ENCODE results near the gene SCUBE3. TPM values are rescaled to one million over a fixed set of nuclear protein-coding genes. Genes with fewer than 3 reads are reported as not detected.
A peak's percentile ranks its signal among the peaks of the same experiment; 100 is the strongest.

SCUBE3 gene
- total and polyA plus RNA-seq, 2 experiments from 2014 or later, result 0.39 to 1.1 TPM

DNA sequence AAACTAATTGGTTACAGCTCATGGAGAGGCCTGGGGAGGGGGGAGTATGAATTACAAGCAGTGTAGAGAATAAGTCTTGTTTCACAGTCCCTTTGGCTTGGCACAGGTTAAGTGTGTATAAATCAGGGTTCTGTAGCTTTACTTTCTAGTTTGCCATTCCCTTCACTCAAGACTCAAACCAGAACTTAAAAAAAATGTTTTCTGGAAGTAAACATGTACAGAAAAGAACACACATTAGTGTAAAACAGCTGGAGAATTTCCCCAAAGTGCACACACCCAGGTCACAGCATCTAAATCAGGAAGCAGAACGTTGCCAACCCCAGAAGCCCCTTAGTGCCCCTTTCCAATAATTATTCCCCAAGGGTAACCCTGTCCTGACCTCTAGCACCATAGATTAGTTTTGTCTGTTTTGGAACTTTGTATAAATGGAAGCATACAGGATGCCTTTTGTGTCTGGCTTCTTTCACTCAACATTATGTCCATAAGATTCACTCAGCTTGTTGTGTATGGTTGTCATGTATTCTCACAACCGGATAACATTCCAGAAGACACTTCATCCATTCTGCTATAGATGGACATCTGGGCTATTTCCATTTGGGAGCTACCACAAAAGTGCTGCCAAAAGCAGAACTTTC lies 33.7 kb upstream of the SCUBE3 start:
- H3K9me3 Mint-ChIP-seq, result no peaks in the 10 kb centered on the region
- Histone ChIP-seq H3K4me1 (ENCODE audit: insufficient read depth) (no peaks in the 10 kb centered on the region; the same call in 1 of the 2 replicates), H2AFZ (no peak overlapping the region), H3K27ac (ENCODE audit: low read depth) (no peak overlapping the region), H3F3A (replicated peaks; ENCODE audit: low read depth) (peaks cover 8% of the 10 kb centered on the region; the same call in 1 of the 2 replicates), H4K20me1 (replicated peaks; ENCODE audit: insufficient read depth) (no peaks in the 10 kb centered on the region; the same call in 1 of the 2 replicates), H3K4me2 (no peak overlapping the region), H3K79me2 (replicated peaks; ENCODE audit: insufficient read depth) (no peaks in the 10 kb centered on the region), H3K27me3 (ENCODE audit: insufficient read depth) (peaks cover 27% of the 10 kb centered on the region), H3K36me3 (ENCODE audit: insufficient read depth) (no peaks in the 10 kb centered on the region), H3K4me3 (no peak overlapping the region), H3K9me2 (ENCODE audit: insufficient read depth) (no peaks in the 10 kb centered on the region)
- no peak for ATAC-seq
- H3K4me3 Mint-ChIP-seq, result no peak overlapping the region
- TF ChIP-seq JUNB (IDR thresholded peaks at IDR 0.05; ENCODE audit: unreplicated experiment) (no peak), NANOG (IDR thresholded peaks at IDR 0.05; ENCODE audit: borderline replicate concordance) (no peak), EZH2 (IDR thresholded peaks at IDR 0.05; ENCODE audit: low read depth, unreplicated experiment) (no peak)
- TF ChIP-seq, protein P1, sequence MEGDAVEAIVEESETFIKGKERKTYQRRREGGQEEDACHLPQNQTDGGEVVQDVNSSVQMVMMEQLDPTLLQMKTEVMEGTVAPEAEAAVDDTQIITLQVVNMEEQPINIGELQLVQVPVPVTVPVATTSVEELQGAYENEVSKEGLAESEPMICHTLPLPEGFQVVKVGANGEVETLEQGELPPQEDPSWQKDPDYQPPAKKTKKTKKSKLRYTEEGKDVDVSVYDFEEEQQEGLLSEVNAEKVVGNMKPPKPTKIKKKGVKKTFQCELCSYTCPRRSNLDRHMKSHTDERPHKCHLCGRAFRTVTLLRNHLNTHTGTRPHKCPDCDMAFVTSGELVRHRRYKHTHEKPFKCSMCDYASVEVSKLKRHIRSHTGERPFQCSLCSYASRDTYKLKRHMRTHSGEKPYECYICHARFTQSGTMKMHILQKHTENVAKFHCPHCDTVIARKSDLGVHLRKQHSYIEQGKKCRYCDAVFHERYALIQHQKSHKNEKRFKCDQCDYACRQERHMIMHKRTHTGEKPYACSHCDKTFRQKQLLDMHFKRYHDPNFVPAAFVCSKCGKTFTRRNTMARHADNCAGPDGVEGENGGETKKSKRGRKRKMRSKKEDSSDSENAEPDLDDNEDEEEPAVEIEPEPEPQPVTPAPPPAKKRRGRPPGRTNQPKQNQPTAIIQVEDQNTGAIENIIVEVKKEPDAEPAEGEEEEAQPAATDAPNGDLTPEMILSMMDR (conservative IDR thresholded peaks at IDR 0.05; ENCODE audit: low read depth in 2 of 2), result no peak
- TF ChIP-seq, protein P2, sequence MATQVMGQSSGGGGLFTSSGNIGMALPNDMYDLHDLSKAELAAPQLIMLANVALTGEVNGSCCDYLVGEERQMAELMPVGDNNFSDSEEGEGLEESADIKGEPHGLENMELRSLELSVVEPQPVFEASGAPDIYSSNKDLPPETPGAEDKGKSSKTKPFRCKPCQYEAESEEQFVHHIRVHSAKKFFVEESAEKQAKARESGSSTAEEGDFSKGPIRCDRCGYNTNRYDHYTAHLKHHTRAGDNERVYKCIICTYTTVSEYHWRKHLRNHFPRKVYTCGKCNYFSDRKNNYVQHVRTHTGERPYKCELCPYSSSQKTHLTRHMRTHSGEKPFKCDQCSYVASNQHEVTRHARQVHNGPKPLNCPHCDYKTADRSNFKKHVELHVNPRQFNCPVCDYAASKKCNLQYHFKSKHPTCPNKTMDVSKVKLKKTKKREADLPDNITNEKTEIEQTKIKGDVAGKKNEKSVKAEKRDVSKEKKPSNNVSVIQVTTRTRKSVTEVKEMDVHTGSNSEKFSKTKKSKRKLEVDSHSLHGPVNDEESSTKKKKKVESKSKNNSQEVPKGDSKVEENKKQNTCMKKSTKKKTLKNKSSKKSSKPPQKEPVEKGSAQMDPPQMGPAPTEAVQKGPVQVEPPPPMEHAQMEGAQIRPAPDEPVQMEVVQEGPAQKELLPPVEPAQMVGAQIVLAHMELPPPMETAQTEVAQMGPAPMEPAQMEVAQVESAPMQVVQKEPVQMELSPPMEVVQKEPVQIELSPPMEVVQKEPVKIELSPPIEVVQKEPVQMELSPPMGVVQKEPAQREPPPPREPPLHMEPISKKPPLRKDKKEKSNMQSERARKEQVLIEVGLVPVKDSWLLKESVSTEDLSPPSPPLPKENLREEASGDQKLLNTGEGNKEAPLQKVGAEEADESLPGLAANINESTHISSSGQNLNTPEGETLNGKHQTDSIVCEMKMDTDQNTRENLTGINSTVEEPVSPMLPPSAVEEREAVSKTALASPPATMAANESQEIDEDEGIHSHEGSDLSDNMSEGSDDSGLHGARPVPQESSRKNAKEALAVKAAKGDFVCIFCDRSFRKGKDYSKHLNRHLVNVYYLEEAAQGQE (IDR thresholded peaks at IDR 0.05; ENCODE audit: unreplicated experiment), result no peak
- H3K27me3 Mint-ChIP-seq (ENCODE audit: insufficient read depth, low read depth, poor library complexity), result peaks cover 6% of the 10 kb centered on the region
- H3K27ac Mint-ChIP-seq, result no peak overlapping the region
- peaks cover 14% of the 10 kb centered on the region for H3K4me1 Mint-ChIP-seq
- DNase-seq (ENCODE audit: low spot score), result no peak
- H3K36me3 Mint-ChIP-seq (ENCODE audit: low read depth), result no peaks in the 10 kb centered on the region

DNA sequence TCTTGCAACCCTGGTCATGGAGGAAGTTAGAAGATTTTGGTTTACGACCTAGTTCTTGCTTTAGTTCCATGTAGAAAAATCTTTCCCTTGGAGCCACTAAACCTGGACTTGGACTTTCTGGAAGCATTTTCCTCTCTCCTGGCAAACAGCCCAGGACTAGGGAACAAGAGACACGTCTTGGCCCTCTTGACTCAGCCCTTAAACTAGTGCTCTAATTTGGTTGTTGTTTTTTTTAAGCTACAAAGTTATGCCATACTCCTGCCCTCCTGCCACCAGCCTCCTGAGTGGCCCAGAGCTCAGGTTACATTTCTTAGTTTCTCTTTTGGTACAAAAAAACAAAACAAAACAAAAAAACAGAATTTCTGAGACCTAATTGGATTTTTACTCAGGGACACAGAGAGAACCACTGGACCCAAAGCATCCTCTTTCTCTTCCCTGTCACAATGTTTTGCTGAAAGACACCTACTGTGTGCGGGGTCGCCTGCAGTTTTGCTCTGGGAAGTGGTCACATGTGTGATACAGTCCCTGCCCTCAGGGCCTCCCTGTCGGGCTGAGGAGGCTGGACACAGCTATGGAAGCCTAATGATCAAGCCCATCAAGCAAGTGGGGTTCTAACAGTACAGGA lies 32.3 kb upstream of the SCUBE3 start:
- H3K27me3 Mint-ChIP-seq (ENCODE audit: insufficient read depth, low read depth, poor library complexity), result peaks cover 9% of the 10 kb centered on the region
- ATAC-seq, result no peak
- TF ChIP-seq STAT1 (IDR thresholded peaks at IDR 0.05; ENCODE audit: unreplicated experiment), result no peak
- TF ChIP-seq, protein P3, sequence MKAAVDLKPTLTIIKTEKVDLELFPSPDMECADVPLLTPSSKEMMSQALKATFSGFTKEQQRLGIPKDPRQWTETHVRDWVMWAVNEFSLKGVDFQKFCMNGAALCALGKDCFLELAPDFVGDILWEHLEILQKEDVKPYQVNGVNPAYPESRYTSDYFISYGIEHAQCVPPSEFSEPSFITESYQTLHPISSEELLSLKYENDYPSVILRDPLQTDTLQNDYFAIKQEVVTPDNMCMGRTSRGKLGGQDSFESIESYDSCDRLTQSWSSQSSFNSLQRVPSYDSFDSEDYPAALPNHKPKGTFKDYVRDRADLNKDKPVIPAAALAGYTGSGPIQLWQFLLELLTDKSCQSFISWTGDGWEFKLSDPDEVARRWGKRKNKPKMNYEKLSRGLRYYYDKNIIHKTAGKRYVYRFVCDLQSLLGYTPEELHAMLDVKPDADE (IDR thresholded peaks at IDR 0.05), result no peak
- no peak for TF ChIP-seq NANOG (IDR thresholded peaks at IDR 0.05; ENCODE audit: borderline replicate concordance)
- TF ChIP-seq EZH2 (IDR thresholded peaks at IDR 0.05; ENCODE audit: low read depth, unreplicated experiment), result no peak
- TF ChIP-seq EZH2phosphoT487 (IDR thresholded peaks at IDR 0.05; ENCODE audit: unreplicated experiment), result no peak
- TF ChIP-seq ZNF114 (CRISPR knock-in tag; IDR thresholded peaks at IDR 0.05), result no peak
- no peak for TF ChIP-seq POLR2AphosphoS5 (IDR thresholded peaks at IDR 0.05; ENCODE audit: low read depth)

More for the DNA sequence above, 32.3 kb upstream of the SCUBE3 start:
- Mint-ChIP-seq H3K27ac (no peak overlapping the region), H3K4me1 (peaks cover 15% of the 10 kb centered on the region), H3K36me3 (ENCODE audit: low read depth) (no peaks in the 10 kb centered on the region), H3K4me3 (no peak overlapping the region), H3K9me3 (no peaks in the 10 kb centered on the region)
- H3K79me2 ChIP-seq (replicated peaks; ENCODE audit: insufficient read depth), result no peaks in the 10 kb centered on the region
- peaks cover 8% of the 10 kb centered on the region; the same call in 1 of the 2 replicates for H3F3A ChIP-seq (replicated peaks; ENCODE audit: low read depth)
- H4K20me1 ChIP-seq (replicated peaks; ENCODE audit: insufficient read depth), result no peaks in the 10 kb centered on the region; the same call in 1 of the 2 replicates
- no peaks in the 10 kb centered on the region for H3K9me2 ChIP-seq (ENCODE audit: insufficient read depth)
- H3K27ac ChIP-seq (ENCODE audit: low read depth), result no peak overlapping the region
- no peak overlapping the region for H3K4me2 ChIP-seq
- no peak overlapping the region for H3K4me3 ChIP-seq
- no peak for DNase-seq (ENCODE audit: low spot score)
- no peaks in the 10 kb centered on the region; the same call in 1 of the 2 replicates for H3K4me1 ChIP-seq (ENCODE audit: insufficient read depth)
- peaks cover 27% of the 10 kb centered on the region for H3K27me3 ChIP-seq (ENCODE audit: insufficient read depth)
- H3K36me3 ChIP-seq (ENCODE audit: insufficient read depth), result no peaks in the 10 kb centered on the region
- H2AFZ ChIP-seq, result peak overlapping the region; percentile 96

Data from GM23338 (cell line).